ENCODE data around the gene NT5M. TPM values are rescaled to one million over a fixed set of nuclear protein-coding genes. Genes with fewer than 3 reads are reported as not detected.

NT5M gene
- total RNA-seq, 4 donors from 2014 or later: 0.68 to 4.2 (median 1.7) TPM; not detected in 1

DNA sequence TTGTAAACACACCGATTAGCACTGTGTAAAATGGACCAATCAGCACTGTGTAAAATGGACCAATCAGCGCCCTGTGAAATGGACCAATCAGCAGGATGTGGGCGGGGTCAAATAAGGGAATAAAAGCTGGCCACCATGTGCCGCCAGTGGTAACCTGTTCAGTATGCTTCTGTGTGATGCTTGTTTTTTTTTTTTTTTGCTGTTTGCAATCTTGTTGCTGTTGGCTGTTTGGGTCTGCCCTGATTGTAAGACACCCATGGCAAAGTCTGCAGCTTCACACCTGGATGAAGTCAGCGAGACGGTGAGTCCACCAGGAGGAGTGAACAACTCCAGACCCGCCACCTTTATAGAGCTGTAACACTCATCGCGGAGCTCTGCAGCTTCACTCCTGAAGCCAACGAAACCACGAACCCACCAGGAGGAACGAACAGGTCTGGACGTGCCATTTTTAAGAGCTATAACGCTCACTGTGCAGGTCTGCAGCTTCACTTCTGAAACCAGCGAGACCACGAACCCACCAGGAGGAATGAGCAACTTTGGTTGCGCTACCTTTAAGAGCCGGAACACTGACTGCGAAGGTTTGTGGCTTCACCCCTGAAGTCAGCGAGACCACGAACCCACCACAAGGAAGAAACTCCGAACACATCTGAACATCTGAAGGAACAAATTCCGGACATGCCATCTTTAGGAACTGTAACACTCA, 88.6 kb downstream of the NT5M start:
- intact Hi-C loops (cut with DNase I; ENCODE audit: low total_unique reads): no loop called here
- TF ChIP-seq POLR2A (IDR thresholded peaks at IDR 0.05) (no peak), EP300 (IDR thresholded peaks at IDR 0.05; ENCODE audit: low read depth) (no peak), POLR2AphosphoS5 (IDR thresholded peaks at IDR 0.05) (no peak)
- TF ChIP-seq, protein P1, sequence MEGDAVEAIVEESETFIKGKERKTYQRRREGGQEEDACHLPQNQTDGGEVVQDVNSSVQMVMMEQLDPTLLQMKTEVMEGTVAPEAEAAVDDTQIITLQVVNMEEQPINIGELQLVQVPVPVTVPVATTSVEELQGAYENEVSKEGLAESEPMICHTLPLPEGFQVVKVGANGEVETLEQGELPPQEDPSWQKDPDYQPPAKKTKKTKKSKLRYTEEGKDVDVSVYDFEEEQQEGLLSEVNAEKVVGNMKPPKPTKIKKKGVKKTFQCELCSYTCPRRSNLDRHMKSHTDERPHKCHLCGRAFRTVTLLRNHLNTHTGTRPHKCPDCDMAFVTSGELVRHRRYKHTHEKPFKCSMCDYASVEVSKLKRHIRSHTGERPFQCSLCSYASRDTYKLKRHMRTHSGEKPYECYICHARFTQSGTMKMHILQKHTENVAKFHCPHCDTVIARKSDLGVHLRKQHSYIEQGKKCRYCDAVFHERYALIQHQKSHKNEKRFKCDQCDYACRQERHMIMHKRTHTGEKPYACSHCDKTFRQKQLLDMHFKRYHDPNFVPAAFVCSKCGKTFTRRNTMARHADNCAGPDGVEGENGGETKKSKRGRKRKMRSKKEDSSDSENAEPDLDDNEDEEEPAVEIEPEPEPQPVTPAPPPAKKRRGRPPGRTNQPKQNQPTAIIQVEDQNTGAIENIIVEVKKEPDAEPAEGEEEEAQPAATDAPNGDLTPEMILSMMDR (IDR thresholded peaks at IDR 0.05): no peak
- Histone ChIP-seq H3K27me3 (no peaks in the 10 kb centered on the region), H3K36me3 (no peaks in the 10 kb centered on the region), H3K9me3 (no peaks in the 10 kb centered on the region), H3K27ac (no peak overlapping the region), H3K4me3 (no peak overlapping the region), H3K4me1 (peaks cover 0 to 10% (median 0%) of the 10 kb centered on the region in 4 donors)
- DNase-seq: peak; percentile 42
- 20 to 79% methylated on average over 1 to 23 of the region's 23 CpGs for WGBS, 2 donors (ENCODE audit: low coverage in 1 of 2)
- in situ Hi-C loops (cut with MboI; ENCODE audit: low pct_ligation_motif_present in 1 of 4, low pct_unique_long_range_greater_than_20kb in 1 of 4, low sequenced_read_pairs in 3 of 4): no loop called here

DNA sequence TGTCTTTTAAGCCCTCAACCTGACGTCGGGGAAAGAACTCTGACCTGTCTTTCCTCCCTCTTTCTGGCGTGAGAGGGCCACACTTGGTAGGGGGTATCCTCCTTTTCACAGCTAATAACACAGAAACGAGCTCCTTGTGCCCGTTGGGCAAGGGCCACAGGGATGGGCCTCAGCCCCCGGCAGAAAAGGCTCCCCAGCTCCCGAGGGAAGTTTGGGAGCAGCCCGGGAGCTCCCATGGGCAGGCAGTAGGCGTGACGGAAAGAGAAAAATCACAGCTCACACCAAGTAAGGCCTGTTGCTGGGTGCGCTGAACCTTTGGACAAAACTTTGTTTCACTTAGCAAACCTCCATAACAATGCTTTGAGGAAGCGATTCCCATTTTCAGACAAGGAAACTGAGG, 90.8 kb downstream of the NT5M start:
- Histone ChIP-seq H3K27me3 (no peaks in the 10 kb centered on the region), H3K4me1 (peaks cover 0 to 5% (median 0%) of the 10 kb centered on the region in 4 donors), H3K4me3 (no peak overlapping the region), H3K9me3 (no peaks in the 10 kb centered on the region), H3K36me3 (no peaks in the 10 kb centered on the region), H3K27ac (no peak overlapping the region)
- in situ Hi-C loops (cut with MboI; ENCODE audit: low pct_ligation_motif_present in 1 of 4, low pct_unique_long_range_greater_than_20kb in 1 of 4, low sequenced_read_pairs in 3 of 4): no loop called here
- no peak for DNase-seq
- TF ChIP-seq POLR2A (IDR thresholded peaks at IDR 0.05): no peak
- TF ChIP-seq POLR2AphosphoS5 (IDR thresholded peaks at IDR 0.05): no peak
- TF ChIP-seq, protein P1 (IDR thresholded peaks at IDR 0.05): no peak
- no peak for TF ChIP-seq EP300 (IDR thresholded peaks at IDR 0.05; ENCODE audit: low read depth)
- WGBS, 2 donors (ENCODE audit: low coverage in 1 of 2): 81 to 90% methylated on average over 5 to 12 of the region's 12 CpGs
- intact Hi-C loops (cut with DNase I; ENCODE audit: low total_unique reads): no loop called here

DNA sequence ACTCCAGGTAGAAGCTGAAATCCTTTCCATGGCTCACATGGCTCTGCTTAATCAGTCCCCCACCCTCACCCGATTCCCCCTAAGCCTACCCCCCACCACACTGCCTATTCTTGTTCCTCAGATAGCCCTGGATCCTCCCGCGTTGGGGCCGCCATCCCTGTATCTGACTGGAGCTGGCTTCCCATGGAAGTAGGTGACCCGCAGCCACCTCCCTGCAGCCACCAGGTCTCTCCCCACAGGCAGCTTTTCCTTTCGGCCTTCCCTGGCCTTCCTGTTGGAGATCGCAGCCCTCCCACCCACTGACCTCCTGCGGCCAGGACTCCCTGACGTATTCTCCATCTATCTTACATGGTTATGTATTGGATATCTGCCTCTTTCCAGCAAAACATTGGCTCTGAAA, 91.3 kb downstream of the NT5M start:
- 89% methylated on average over 7 to 9 of the region's 9 CpGs for WGBS, 2 donors (ENCODE audit: low coverage in 1 of 2)
- DNase-seq: no peak
- no peaks in the 10 kb centered on the region for H3K36me3 ChIP-seq
- intact Hi-C loops (cut with DNase I; ENCODE audit: low total_unique reads): no loop called here
- no peaks in the 10 kb centered on the region for H3K27me3 ChIP-seq
- no peaks in the 10 kb centered on the region for H3K9me3 ChIP-seq
- no peak overlapping the region for H3K4me3 ChIP-seq
- H3K4me1 ChIP-seq: peaks cover 0 to 8% (median 0%) of the 10 kb centered on the region in 4 donors
- no peak overlapping the region for H3K27ac ChIP-seq
- no peak for TF ChIP-seq POLR2AphosphoS5 (IDR thresholded peaks at IDR 0.05)
- TF ChIP-seq, protein P1 (IDR thresholded peaks at IDR 0.05): no peak
- no peak for TF ChIP-seq POLR2A (IDR thresholded peaks at IDR 0.05)
- TF ChIP-seq EP300 (IDR thresholded peaks at IDR 0.05; ENCODE audit: low read depth): no peak
- in situ Hi-C loops (cut with MboI; ENCODE audit: low pct_ligation_motif_present in 1 of 4, low pct_unique_long_range_greater_than_20kb in 1 of 4, low sequenced_read_pairs in 3 of 4): no loop called here

DNA sequence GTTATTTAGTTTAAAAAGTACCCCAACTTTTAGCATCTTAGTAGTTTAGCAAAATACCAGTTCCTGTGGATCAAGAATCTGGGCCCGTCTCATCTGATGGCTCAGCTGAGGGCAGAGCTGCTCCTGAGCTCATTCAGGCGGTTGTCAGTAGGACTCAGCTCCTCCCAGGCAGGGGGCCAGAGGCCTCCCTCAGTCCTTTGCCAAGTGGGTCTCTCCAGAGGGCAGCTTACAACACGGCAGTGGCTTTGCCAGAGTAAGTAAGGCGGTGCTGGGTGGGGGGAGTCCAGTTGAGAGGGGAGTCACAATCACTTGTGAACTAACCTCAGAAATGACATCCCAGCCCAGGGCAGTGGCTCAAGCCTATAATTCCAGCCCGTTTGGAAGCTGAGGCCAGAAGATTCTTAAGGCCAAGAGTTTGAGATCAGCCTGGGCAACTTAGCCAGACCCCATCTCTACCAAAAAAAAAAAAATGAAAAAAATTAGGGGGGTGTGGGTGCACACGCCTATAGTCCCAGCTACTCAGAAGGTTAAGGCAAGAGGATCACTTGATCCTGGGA, 92.2 kb downstream of the NT5M start:
- DNase-seq: no peak
- whole genome bisulfite sequencing, 2 donors (ENCODE audit: low coverage in 1 of 2): 75 to 86% methylated on average over 4 to 6 of the region's 6 CpGs
- Histone ChIP-seq H3K4me3 (no peak overlapping the region), H3K36me3 (no peaks in the 10 kb centered on the region), H3K27me3 (no peaks in the 10 kb centered on the region), H3K9me3 (no peaks in the 10 kb centered on the region), H3K4me1 (peaks cover 0 to 8% (median 0%) of the 10 kb centered on the region in 4 donors), H3K27ac (no peak overlapping the region)
- TF ChIP-seq, protein P1 (IDR thresholded peaks at IDR 0.05): no peak
- TF ChIP-seq POLR2A (IDR thresholded peaks at IDR 0.05): no peak
- TF ChIP-seq EP300 (IDR thresholded peaks at IDR 0.05; ENCODE audit: low read depth): no peak
- no peak for TF ChIP-seq POLR2AphosphoS5 (IDR thresholded peaks at IDR 0.05)
- in situ Hi-C loops (cut with MboI; ENCODE audit: low pct_ligation_motif_present in 1 of 4, low pct_unique_long_range_greater_than_20kb in 1 of 4, low sequenced_read_pairs in 3 of 4) (no loop called here), intact Hi-C loops (cut with DNase I; ENCODE audit: low total_unique reads) (no loop called here)

Measured in transverse colon (tissue), 4 donors.